Measurements from ENCODE around the gene KCNQ1. TPM values are rescaled to one million over a fixed set of nuclear protein-coding genes. Genes with fewer than 3 reads are reported as not detected.

KCNQ1 gene
- total RNA-seq, 4 donors from 2014 or later = 5.6 to 46.8 (median 24.6) TPM

DNA sequence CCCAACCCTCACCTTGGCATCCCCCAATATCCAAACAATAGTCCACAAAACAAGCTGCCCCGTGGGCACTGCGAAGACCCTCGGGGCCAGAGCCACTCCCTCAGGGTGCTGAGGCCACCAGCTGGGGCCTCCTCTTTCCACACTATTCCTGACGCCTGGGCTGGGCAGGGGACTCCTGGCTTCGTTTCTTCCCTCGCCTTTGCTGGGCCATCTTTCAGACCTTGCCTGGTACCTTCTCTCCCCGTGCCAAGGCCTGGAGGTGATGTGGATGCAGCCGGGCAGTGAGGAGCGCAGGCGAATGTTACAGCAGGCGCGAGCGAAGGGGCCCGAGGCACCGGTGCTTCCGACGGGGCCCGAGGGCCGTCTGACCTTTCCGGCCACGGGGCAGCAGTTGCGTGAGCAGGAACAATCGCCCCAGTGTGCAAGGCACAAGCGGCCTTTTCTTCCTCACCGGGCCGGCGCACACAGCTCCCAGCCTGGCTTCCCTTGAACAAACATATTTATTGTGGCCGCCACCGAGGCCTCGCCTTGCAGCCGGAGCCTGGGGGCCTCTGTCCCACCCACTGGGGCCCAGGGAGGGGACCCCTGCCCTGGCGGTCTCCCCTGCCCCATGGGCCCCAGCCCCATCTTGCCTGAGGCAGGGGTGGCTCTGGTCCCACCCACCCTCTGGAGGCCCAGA is 287.6 kb downstream of the KCNQ1 start:
- intact Hi-C loops (cut with DNase I; ENCODE audit: low total_unique reads) = no loop called here
- Histone ChIP-seq H3K4me1 (peaks cover 0 to 11% (median 7%) of the 10 kb centered on the region in 4 donors), H3K9me3 (no peaks in the 10 kb centered on the region), H3K27ac (no peak overlapping the region), H3K27me3 (no peaks in the 10 kb centered on the region), H3K36me3 (no peaks in the 10 kb centered on the region), H3K4me3 (no peak overlapping the region)
- WGBS, 2 donors (ENCODE audit: low coverage in 1 of 2) = 86% methylated on average over 27 of the region's 32 CpGs; no CpG with 5 or more reads in 1 of the 2 donors
- in situ Hi-C loops (cut with MboI; ENCODE audit: low pct_ligation_motif_present in 1 of 4, low pct_unique_long_range_greater_than_20kb in 1 of 4, low sequenced_read_pairs in 3 of 4) = no loop called here
- TF ChIP-seq POLR2AphosphoS5 (IDR thresholded peaks at IDR 0.05) = no peak
- TF ChIP-seq POLR2A (IDR thresholded peaks at IDR 0.05) = no peak
- TF ChIP-seq, protein P1, sequence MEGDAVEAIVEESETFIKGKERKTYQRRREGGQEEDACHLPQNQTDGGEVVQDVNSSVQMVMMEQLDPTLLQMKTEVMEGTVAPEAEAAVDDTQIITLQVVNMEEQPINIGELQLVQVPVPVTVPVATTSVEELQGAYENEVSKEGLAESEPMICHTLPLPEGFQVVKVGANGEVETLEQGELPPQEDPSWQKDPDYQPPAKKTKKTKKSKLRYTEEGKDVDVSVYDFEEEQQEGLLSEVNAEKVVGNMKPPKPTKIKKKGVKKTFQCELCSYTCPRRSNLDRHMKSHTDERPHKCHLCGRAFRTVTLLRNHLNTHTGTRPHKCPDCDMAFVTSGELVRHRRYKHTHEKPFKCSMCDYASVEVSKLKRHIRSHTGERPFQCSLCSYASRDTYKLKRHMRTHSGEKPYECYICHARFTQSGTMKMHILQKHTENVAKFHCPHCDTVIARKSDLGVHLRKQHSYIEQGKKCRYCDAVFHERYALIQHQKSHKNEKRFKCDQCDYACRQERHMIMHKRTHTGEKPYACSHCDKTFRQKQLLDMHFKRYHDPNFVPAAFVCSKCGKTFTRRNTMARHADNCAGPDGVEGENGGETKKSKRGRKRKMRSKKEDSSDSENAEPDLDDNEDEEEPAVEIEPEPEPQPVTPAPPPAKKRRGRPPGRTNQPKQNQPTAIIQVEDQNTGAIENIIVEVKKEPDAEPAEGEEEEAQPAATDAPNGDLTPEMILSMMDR (IDR thresholded peaks at IDR 0.05) = no peak
- TF ChIP-seq EP300 (IDR thresholded peaks at IDR 0.05; ENCODE audit: low read depth) = no peak
- DNase-seq = no peak

DNA sequence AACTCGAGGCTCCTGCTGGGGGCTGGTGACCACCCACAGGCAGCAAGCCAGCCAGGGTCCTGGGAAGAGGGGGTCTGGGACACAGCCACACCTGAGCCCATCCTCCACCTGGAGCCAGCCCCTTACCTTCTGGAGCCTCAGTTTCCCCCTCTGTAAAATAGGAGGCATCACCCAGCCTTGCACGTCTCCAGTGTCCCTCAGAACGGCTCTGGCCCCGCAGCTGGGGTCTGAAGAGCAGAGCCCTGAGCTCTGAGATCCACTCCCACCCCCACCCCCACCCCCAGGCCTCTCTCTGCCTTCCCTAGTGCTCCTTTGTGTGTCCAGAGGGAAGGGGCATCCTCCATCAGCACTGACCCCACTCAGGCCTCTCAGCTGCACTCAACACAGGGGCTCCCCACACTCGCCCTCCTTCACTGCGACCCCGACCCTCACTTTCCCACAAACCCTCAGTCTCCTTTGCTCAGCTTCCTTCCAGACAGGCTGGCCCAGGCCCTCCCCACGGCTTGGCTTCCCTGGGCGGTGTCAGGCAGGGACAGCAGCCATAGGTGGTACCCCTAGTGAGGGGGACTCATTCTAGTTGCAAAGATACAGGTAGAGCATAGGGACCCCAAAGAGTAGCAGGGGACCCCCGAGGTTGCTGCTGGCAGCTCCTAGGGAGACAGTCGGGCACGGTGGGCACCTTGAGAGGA is 288.3 kb downstream of the KCNQ1 start:
- TF ChIP-seq, protein P1 (IDR thresholded peaks at IDR 0.05) = no peak
- TF ChIP-seq EP300 (IDR thresholded peaks at IDR 0.05; ENCODE audit: low read depth) (no peak), POLR2A (IDR thresholded peaks at IDR 0.05) (no peak), POLR2AphosphoS5 (IDR thresholded peaks at IDR 0.05) (no peak)
- peaks cover 0 to 18% (median 14%) of the 10 kb centered on the region in 4 donors for H3K4me1 ChIP-seq
- H3K27me3 ChIP-seq = no peaks in the 10 kb centered on the region
- H3K36me3 ChIP-seq = no peaks in the 10 kb centered on the region
- no peak for DNase-seq
- H3K27ac ChIP-seq = no peak overlapping the region
- no peaks in the 10 kb centered on the region for H3K9me3 ChIP-seq
- no peak overlapping the region for H3K4me3 ChIP-seq
- in situ Hi-C loops (cut with MboI; ENCODE audit: low pct_ligation_motif_present in 1 of 4, low pct_unique_long_range_greater_than_20kb in 1 of 4, low sequenced_read_pairs in 3 of 4) (no loop called here), intact Hi-C loops (cut with DNase I; ENCODE audit: low total_unique reads) (no loop called here)
- 54 to 83% methylated on average over 3 to 12 of the region's 12 CpGs for WGBS, 2 donors (ENCODE audit: low coverage in 1 of 2)

DNA sequence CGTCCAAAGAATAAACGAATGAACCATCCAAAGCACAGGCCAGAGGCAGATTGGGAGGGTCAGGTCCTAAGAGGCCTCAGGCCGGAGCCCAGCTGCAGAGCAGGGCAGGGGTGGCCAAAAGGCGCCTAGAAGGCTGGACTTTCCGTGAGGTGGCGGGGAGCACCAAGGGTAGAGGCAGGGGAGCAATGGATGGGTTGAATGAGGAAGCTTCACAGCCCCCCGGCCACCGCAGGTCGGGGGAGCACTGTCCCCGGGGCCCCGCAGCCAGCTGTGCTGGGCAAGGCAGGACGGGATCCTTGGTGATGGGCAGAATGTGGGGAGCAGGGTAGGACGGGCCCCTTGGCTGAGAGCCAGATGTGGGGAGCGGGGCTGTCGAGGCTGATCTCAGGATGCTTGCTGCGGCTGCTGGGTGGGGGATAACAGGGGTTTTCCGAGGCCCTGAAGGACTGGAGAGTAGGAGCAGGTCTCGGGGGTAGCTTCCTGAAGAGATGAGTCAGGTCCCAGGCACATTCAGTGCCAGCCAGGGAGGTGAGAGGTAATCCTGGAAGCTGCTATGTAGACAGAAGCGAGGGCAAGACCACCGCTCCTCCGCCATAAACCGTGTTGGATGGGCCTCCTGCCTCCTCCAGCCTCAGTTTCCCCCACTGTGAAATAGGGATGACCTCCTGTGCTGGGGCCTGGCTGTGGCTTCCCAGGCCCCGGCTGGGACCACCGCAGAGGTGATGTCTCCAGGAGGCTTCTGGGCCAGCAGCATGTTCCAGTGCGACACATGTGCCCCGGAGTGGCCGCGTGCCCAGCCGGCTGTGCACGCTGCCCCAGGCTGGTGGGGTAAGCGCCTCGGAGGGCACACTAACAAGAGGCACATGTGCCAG is 289.6 kb downstream of the KCNQ1 start:
- Histone ChIP-seq H3K27ac (no peak overlapping the region), H3K27me3 (no peaks in the 10 kb centered on the region), H3K4me3 (no peak overlapping the region), H3K36me3 (no peaks in the 10 kb centered on the region), H3K9me3 (no peaks in the 10 kb centered on the region), H3K4me1 (peaks cover 0 to 19% (median 14%) of the 10 kb centered on the region in 4 donors)
- TF ChIP-seq EP300 (IDR thresholded peaks at IDR 0.05; ENCODE audit: low read depth) (no peak), POLR2AphosphoS5 (IDR thresholded peaks at IDR 0.05) (no peak), POLR2A (IDR thresholded peaks at IDR 0.05) (no peak)
- TF ChIP-seq, protein P1 (IDR thresholded peaks at IDR 0.05) = no peak
- in situ Hi-C loops (cut with MboI; ENCODE audit: low pct_ligation_motif_present in 1 of 4, low pct_unique_long_range_greater_than_20kb in 1 of 4, low sequenced_read_pairs in 3 of 4) (no loop called here), intact Hi-C loops (cut with DNase I; ENCODE audit: low total_unique reads) (no loop called here)
- WGBS, 2 donors (ENCODE audit: low coverage in 1 of 2) = 66 to 90% methylated on average over 7 to 32 of the region's 32 CpGs
- no peak for DNase-seq
